Measurements from ENCODE around the gene ETV3L.

The ETV3L gene

GRCh38 chr1:157132111-157132510 is 32.5 kb upstream of the ETV3L start:
- H3K27ac ChIP-seq (ENCODE audit: low read depth, low read length, severe bottlenecking), result no peak overlapping the region
- H3K4me3 ChIP-seq (ENCODE audit: extremely low read depth, insufficient read depth, low read length, poor library complexity, severe bottlenecking), result no peak overlapping the region
- 82 to 100% methylated on average over 2 to 4 of the region's 5 CpGs for WGBS, 2 experiments (ENCODE audit: insufficient coverage in 2 of 2)
- H3K9me3 ChIP-seq (ENCODE audit: control insufficient read depth, low read length), result no peaks in the 10 kb centered on the region
- peaks cover 11% of the 10 kb centered on the region for H3K4me1 ChIP-seq (ENCODE audit: control insufficient read depth, insufficient read depth, low read length, poor library complexity, severe bottlenecking)
- peaks cover 78% of the 10 kb centered on the region for H3K36me3 ChIP-seq (ENCODE audit: control insufficient read depth, insufficient read depth, low read length)

- Histone ChIP-seq H3K36me3 (ENCODE audit: control insufficient read depth, insufficient read depth, low read length) (peaks cover 81% of the 10 kb centered on the region), H3K4me1 (ENCODE audit: control insufficient read depth, insufficient read depth, low read length, poor library complexity, severe bottlenecking) (peaks cover 10% of the 10 kb centered on the region), H3K9me3 (ENCODE audit: control insufficient read depth, low read length) (no peaks in the 10 kb centered on the region), H3K4me3 (ENCODE audit: extremely low read depth, insufficient read depth, low read length, poor library complexity, severe bottlenecking) (no peak overlapping the region), H3K27ac (ENCODE audit: low read depth, low read length, severe bottlenecking) (no peak overlapping the region)
- 90% methylated on average over 2 of the region's 4 CpGs; no CpG with 5 or more reads in 1 of the 2 experiments for WGBS, 2 experiments (ENCODE audit: insufficient coverage in 2 of 2)
Observed at GRCh38 chr1:157131281-157131680, 31.7 kb upstream of the ETV3L start.

- peaks cover 63% of the 10 kb centered on the region for H3K36me3 ChIP-seq (ENCODE audit: control insufficient read depth, insufficient read depth, low read length)
Observed at GRCh38 chr1:157124855-157125254, 25.2 kb upstream of the ETV3L start.

DNA sequence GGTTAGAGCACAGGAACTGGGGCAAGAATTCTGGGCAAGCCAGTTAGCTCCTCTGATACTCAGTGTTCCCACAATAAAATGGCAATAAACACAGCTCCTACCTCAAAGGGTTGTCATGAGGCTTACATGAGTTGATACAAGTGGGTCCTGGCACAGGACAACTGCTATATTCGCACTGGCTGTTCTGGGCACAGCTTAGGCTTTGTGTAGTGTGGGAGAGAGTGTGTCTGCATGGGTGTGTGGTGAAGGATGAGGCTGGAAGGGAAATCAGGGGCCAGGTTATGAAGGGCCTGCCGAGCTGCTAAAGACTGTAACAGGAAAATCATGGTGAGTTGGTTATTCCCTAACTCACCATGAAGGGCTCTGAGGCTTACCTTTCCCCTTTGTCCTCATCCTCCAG is 19.8 kb upstream of the ETV3L start:
- 85 to 93% methylated on average over 1 to 2 of the region's 2 CpGs for WGBS, 2 experiments (ENCODE audit: insufficient coverage in 2 of 2)
- Histone ChIP-seq H3K9me3 (ENCODE audit: control insufficient read depth, low read length) (no peaks in the 10 kb centered on the region), H3K4me1 (ENCODE audit: control insufficient read depth, insufficient read depth, low read length, poor library complexity, severe bottlenecking) (peaks cover 4% of the 10 kb centered on the region), H3K4me3 (ENCODE audit: extremely low read depth, insufficient read depth, low read length, poor library complexity, severe bottlenecking) (no peak overlapping the region), H3K27ac (ENCODE audit: low read depth, low read length, severe bottlenecking) (no peak overlapping the region), H3K36me3 (ENCODE audit: control insufficient read depth, insufficient read depth, low read length) (peaks cover 28% of the 10 kb centered on the region)

More at GRCh38 chr1:157124855-157125254, 25.2 kb upstream of the ETV3L start:
- Histone ChIP-seq H3K4me3 (ENCODE audit: extremely low read depth, insufficient read depth, low read length, poor library complexity, severe bottlenecking) (no peak overlapping the region), H3K9me3 (ENCODE audit: control insufficient read depth, low read length) (no peaks in the 10 kb centered on the region), H3K27ac (ENCODE audit: low read depth, low read length, severe bottlenecking) (no peak overlapping the region), H3K4me1 (ENCODE audit: control insufficient read depth, insufficient read depth, low read length, poor library complexity, severe bottlenecking) (no peaks in the 10 kb centered on the region)
- 95 to 100% methylated on average over 5 to 7 of the region's 7 CpGs for WGBS, 2 experiments (ENCODE audit: insufficient coverage in 2 of 2)

- no peak overlapping the region for H3K27ac ChIP-seq (ENCODE audit: low read depth, low read length, severe bottlenecking)
- 91% methylated on average over 9 of the region's 9 CpGs for WGBS, 2 experiments (ENCODE audit: insufficient coverage in 2 of 2)
- H3K9me3 ChIP-seq (ENCODE audit: control insufficient read depth, low read length), result no peaks in the 10 kb centered on the region
- H3K4me3 ChIP-seq (ENCODE audit: extremely low read depth, insufficient read depth, low read length, poor library complexity, severe bottlenecking), result no peak overlapping the region
- peaks cover 24% of the 10 kb centered on the region for H3K36me3 ChIP-seq (ENCODE audit: control insufficient read depth, insufficient read depth, low read length)
- H3K4me1 ChIP-seq (ENCODE audit: control insufficient read depth, insufficient read depth, low read length, poor library complexity, severe bottlenecking), result peaks cover 9% of the 10 kb centered on the region
Observed at GRCh38 chr1:157119008-157119407, 19.4 kb upstream of the ETV3L start.

DNA sequence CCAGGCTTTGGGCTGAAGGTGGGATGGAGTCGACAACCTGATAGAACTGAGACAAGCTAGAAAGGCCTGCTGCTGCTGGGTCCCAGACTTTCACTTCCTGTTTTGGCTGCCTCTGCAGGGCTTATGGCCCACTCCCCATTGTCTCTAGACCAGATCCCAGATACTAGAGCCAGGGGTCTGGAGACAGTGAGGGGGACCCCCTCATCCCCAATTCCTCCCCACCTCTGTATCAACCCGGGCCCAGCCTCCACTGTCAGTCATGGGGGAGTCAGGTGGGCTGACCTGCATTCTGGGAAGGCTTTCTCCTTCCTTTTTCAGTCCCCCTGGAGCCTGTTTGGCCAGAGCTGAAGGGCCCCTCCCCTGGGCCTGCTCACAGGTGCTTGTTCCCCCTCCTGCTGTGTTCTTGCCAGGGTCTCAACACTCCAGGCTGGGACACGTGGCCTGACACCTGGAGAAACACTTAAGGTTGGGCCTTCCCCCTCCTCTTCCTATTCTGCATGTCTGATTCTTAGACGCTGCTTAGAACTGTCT is 18.0 kb upstream of the ETV3L start:
- Histone ChIP-seq H3K27ac (ENCODE audit: low read depth, low read length, severe bottlenecking) (no peak overlapping the region), H3K36me3 (ENCODE audit: control insufficient read depth, insufficient read depth, low read length) (peaks cover 10% of the 10 kb centered on the region), H3K4me1 (ENCODE audit: control insufficient read depth, insufficient read depth, low read length, poor library complexity, severe bottlenecking) (peaks cover 22% of the 10 kb centered on the region), H3K4me3 (ENCODE audit: extremely low read depth, insufficient read depth, low read length, poor library complexity, severe bottlenecking) (no peak overlapping the region), H3K9me3 (ENCODE audit: control insufficient read depth, low read length) (no peaks in the 10 kb centered on the region)
- 60 to 67% methylated on average over 3 of the region's 4 CpGs for WGBS, 2 experiments (ENCODE audit: insufficient coverage in 2 of 2)

DNA sequence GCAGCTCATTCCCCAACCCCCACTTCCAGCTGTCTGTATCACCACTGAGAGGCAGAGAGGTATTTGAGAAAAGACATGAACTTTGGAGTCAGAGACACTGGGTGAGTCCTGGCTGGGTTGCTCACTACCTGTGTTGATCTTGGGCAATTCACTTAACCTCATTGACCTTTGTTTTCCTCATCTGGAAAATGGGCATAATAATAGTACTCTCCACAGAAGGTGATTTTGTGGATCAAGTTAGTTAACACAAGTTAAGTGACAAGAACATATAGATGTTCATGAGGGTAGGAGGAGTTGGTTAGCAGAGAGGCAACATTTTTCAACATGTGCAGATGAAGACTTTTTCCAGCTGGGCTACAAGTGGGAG is 17.1 kb upstream of the ETV3L start:
- peaks cover 1% of the 10 kb centered on the region for H3K36me3 ChIP-seq (ENCODE audit: control insufficient read depth, insufficient read depth, low read length)
- H3K27ac ChIP-seq (ENCODE audit: low read depth, low read length, severe bottlenecking), result no peak overlapping the region
- H3K4me3 ChIP-seq (ENCODE audit: extremely low read depth, insufficient read depth, low read length, poor library complexity, severe bottlenecking), result no peak overlapping the region
- H3K4me1 ChIP-seq (ENCODE audit: control insufficient read depth, insufficient read depth, low read length, poor library complexity, severe bottlenecking), result peaks cover 31% of the 10 kb centered on the region
- no peaks in the 10 kb centered on the region for H3K9me3 ChIP-seq (ENCODE audit: control insufficient read depth, low read length)

GRCh38 chr1:157115851-157116736 is 16.5 kb upstream of the ETV3L start:
- Histone ChIP-seq H3K9me3 (ENCODE audit: control insufficient read depth, low read length) (no peaks in the 10 kb centered on the region), H3K36me3 (ENCODE audit: control insufficient read depth, insufficient read depth, low read length) (no peaks in the 10 kb centered on the region), H3K27ac (ENCODE audit: low read depth, low read length, severe bottlenecking) (no peak overlapping the region), H3K4me3 (ENCODE audit: extremely low read depth, insufficient read depth, low read length, poor library complexity, severe bottlenecking) (no peak overlapping the region), H3K4me1 (ENCODE audit: control insufficient read depth, insufficient read depth, low read length, poor library complexity, severe bottlenecking) (peaks cover 37% of the 10 kb centered on the region)
- WGBS, 2 experiments (ENCODE audit: insufficient coverage in 2 of 2), result 68 to 72% methylated on average over 14 of the region's 16 CpGs

GRCh38 chr1:157115429-157115838 is 15.8 kb upstream of the ETV3L start:
- WGBS, 2 experiments (ENCODE audit: insufficient coverage in 2 of 2), result 33 to 57% methylated on average over 1 to 2 of the region's 3 CpGs
- no peaks in the 10 kb centered on the region for H3K9me3 ChIP-seq (ENCODE audit: control insufficient read depth, low read length)
- no peak overlapping the region for H3K27ac ChIP-seq (ENCODE audit: low read depth, low read length, severe bottlenecking)
- H3K36me3 ChIP-seq (ENCODE audit: control insufficient read depth, insufficient read depth, low read length), result no peaks in the 10 kb centered on the region
- H3K4me3 ChIP-seq (ENCODE audit: extremely low read depth, insufficient read depth, low read length, poor library complexity, severe bottlenecking), result no peak overlapping the region
- H3K4me1 ChIP-seq (ENCODE audit: control insufficient read depth, insufficient read depth, low read length, poor library complexity, severe bottlenecking), result peaks cover 37% of the 10 kb centered on the region

DNA sequence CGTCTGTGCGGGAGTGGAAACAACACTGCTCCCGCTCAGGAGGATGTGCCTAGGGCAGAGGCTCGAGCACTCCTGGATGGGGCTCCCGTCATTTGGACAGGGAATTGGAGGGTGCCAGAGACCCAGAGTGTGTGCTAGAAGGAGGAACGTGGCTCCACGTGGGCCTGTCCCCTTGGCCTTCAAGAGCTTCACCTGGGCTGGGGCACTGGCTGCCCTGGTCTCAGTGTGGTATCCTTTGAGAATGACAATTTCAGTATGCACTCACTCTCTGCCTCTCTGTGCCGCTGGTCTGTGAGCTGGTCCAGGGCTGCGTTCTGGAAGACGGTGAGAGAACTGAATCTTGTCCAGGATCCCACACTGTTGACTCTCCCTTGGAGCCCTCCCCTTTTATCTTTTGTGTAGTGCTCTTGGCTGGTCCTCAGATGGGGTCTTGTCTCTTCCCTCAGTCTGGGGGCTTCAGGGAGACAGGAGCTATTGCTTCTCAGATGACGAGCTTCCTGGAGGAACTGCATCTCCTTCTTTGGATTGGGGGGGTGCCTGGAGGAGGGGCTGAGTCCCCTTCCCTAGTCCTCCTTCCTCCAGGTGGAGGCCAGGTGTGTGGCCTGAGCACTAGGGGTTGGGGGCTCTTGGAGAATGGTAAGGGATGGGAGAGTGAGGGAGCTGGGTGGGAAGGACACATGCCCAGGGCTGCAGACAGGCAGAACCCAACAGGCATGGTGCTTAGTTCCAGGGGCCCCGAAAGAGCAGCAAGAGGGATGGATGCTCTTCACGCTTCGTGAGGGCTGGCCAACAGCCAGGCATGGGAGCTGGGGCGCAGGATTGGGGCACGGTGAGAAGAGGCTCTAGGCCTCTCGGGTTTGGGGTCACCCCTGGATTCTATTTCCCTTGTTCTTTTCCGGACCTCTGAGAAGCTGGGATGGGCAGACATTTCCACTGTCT is 14.8 kb upstream of the ETV3L start:
- Histone ChIP-seq H3K4me3 (ENCODE audit: extremely low read depth, insufficient read depth, low read length, poor library complexity, severe bottlenecking) (no peak overlapping the region), H3K36me3 (ENCODE audit: control insufficient read depth, insufficient read depth, low read length) (no peaks in the 10 kb centered on the region), H3K9me3 (ENCODE audit: control insufficient read depth, low read length) (no peaks in the 10 kb centered on the region), H3K27ac (ENCODE audit: low read depth, low read length, severe bottlenecking) (no peak overlapping the region), H3K4me1 (ENCODE audit: control insufficient read depth, insufficient read depth, low read length, poor library complexity, severe bottlenecking) (peaks cover 37% of the 10 kb centered on the region)
- 91 to 94% methylated on average over 15 of the region's 18 CpGs for WGBS, 2 experiments (ENCODE audit: insufficient coverage in 2 of 2)
